Measurements from ENCODE around the gene CALML5.

Gene CALML5

DNA sequence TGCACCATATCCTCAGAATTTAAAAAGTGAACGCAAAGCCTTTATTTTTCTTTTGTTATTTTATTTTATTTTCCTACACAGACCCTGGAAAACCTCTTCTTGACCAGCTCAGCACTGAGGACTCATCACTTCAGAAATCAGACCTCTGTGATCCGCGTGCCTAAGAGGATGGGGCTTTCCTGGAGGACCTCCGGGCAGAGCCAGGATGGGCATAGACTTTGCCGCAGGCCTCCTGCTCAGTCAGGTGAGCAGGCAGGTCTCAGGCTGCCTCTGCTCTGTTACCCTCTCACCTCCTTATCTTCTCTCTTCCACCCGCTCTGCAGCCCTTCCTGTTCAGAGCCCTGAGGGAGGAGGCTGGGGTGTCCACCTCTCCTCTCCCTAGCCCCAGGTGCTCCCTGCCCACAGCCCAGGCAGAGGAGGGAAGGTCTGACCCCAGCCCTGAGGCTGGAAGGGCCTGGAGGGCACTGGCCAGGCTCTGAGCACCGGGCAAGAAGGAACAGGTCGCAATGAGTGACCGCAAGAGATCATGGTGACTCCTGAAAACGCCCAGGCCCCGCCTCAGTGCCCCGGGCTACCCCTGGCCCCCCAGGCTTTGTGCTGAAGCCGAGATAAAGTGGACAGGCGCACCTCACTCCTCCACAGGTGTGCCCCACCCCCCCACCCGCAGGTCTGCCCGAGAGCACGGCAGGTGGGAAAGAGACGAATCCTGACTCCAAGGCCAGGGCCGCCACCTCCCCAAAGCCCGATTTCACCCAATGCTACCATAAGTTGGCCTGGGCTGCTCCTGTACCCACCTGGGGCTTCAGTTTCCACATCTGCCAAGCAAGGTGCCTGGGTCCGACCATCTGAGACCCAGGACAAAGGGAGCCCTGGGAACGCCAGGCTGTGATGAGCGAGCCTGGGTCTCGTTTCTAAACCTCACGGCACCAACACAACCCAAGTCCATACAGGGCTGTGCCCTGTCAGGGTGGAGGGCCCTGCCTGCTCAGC, 2.8 kb downstream of the CALML5 start:
- in situ Hi-C loops (cut with MboI; ENCODE audit: low pct_unique_long_range_greater_than_20kb, low sequenced_read_pairs, unreplicated experiment), result no loop called here
- no peak for DNase-seq (ENCODE audit: low spot score)

DNA sequence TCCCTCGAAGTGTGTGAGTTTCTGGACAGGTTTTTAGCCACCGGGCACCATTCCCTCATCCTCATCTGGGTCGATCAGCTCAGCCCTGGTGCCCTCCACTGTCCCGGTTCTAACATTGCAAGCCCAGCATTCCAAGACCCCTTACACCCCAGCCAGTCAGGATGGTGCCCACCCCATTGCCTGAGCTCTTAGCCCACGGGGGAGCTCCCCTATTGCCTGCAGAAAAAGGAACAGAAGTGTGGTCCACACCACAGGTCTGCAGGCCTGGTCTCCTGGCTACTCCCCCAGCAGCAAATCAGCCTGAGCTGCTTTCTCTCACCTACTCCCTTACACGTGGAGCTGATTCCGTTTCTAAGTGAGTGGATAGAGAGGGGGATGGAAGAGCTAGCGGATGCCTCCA, 4.8 kb downstream of the CALML5 start:
- in situ Hi-C loops (cut with MboI; ENCODE audit: low pct_unique_long_range_greater_than_20kb, low sequenced_read_pairs, unreplicated experiment), result no loop called here
- DNase-seq (ENCODE audit: low spot score), result no peak
- TF ChIP-seq, protein P1, sequence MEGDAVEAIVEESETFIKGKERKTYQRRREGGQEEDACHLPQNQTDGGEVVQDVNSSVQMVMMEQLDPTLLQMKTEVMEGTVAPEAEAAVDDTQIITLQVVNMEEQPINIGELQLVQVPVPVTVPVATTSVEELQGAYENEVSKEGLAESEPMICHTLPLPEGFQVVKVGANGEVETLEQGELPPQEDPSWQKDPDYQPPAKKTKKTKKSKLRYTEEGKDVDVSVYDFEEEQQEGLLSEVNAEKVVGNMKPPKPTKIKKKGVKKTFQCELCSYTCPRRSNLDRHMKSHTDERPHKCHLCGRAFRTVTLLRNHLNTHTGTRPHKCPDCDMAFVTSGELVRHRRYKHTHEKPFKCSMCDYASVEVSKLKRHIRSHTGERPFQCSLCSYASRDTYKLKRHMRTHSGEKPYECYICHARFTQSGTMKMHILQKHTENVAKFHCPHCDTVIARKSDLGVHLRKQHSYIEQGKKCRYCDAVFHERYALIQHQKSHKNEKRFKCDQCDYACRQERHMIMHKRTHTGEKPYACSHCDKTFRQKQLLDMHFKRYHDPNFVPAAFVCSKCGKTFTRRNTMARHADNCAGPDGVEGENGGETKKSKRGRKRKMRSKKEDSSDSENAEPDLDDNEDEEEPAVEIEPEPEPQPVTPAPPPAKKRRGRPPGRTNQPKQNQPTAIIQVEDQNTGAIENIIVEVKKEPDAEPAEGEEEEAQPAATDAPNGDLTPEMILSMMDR (IDR thresholded peaks at IDR 0.05; ENCODE audit: extremely low read depth, insufficient read depth, missing control alignments), result no peak

More for the DNA sequence above, 2.8 kb downstream of the CALML5 start:
- TF ChIP-seq, protein P1 (IDR thresholded peaks at IDR 0.05; ENCODE audit: extremely low read depth, insufficient read depth, missing control alignments), result no peak

- DNase-seq (ENCODE audit: low spot score), result no peak
- in situ Hi-C loops (cut with MboI; ENCODE audit: low pct_unique_long_range_greater_than_20kb, low sequenced_read_pairs, unreplicated experiment), result no loop called here
- TF ChIP-seq, protein P1 (IDR thresholded peaks at IDR 0.05; ENCODE audit: extremely low read depth, insufficient read depth, missing control alignments), result no peak
These were observed 5.7 kb downstream of the CALML5 start for GRCh38 chr10:5493691-5494090.

DNA sequence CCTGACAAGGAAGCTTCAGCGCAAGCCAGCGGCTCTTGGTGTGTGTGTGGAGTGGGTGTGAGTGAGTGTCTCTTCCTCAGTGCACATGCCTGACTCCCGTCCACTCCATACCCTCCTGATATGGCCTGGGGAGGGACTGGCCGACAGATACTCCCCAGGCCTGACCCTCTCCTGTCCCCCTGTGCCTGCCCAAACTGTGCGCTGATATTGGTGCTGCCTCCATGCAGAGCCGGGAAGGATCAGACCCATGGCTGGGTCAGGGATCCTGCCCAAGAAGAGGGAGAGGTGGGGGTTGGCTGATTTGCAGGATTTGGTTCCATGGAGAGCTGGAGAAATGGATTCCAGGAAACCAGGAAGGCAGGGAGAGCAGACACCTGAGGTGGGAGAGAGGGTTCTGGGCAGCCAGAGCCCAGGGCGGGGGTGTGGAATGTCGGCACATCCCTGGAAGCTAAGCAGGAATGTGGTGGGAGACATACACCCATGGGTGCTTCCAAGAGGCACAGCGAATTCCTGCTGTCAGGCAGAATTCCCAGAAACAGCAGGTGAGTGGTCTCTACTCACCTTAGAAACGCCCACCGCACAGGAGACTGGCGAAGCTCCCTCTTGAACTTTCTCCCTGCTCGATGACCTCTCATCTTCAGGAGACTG, 6.3 kb downstream of the CALML5 start:
- no peak for DNase-seq (ENCODE audit: low spot score)
- in situ Hi-C loops (cut with MboI; ENCODE audit: low pct_unique_long_range_greater_than_20kb, low sequenced_read_pairs, unreplicated experiment), result no loop called here
- TF ChIP-seq, protein P1 (IDR thresholded peaks at IDR 0.05; ENCODE audit: extremely low read depth, insufficient read depth, missing control alignments), result no peak

- in situ Hi-C loops (cut with MboI; ENCODE audit: low pct_unique_long_range_greater_than_20kb, low sequenced_read_pairs, unreplicated experiment), result no loop called here
- DNase-seq (ENCODE audit: low spot score), result no peak
- TF ChIP-seq, protein P1 (IDR thresholded peaks at IDR 0.05; ENCODE audit: extremely low read depth, insufficient read depth, missing control alignments), result no peak
These were observed 7.0 kb downstream of the CALML5 start for GRCh38 chr10:5492322-5492855.

DNA sequence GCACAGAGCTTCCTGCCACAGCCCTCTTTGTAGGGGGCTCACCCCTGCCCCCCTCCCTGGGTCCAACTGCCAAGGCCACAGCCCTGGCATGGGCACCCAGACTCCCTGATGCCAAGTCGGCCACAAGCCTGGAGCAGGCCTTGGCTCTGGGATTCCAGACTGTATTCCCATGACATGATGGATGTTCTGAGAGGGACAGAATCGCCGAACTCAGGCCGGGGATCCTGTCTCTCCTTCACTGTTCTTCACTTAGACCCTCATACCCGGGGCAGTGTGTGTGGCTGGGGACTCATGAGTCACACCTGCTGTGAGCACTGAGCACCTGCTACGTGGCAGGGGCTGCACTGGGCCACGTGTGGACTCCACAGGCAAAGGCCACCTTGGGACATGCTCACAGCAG, 7.9 kb downstream of the CALML5 start:
- in situ Hi-C loops (cut with MboI; ENCODE audit: low pct_unique_long_range_greater_than_20kb, low sequenced_read_pairs, unreplicated experiment), result no loop called here
- TF ChIP-seq, protein P1 (IDR thresholded peaks at IDR 0.05; ENCODE audit: extremely low read depth, insufficient read depth, missing control alignments), result no peak
- no peak for DNase-seq (ENCODE audit: low spot score)

Data from GM13977 (cell line).